CD4-positive, alpha-beta T cell treated with Interleukin-1 beta for 1 hour (primary cell): Measurements from ENCODE around the gene TBC1D9B.

ENCODE experiments used
- DNase-seq, 2 donors: peaks; one replicate each; pipeline ENCODE4 v3.0.0-alpha.2; 2020 to 2022

Gene TBC1D9B

GRCh38 chr5:179819296-179820126, 88.2 kb downstream of the TBC1D9B start:
- DNase-seq: peak in 1 of 2 donors; percentile 60

GRCh38 chr5:179818746-179819295, 88.9 kb downstream of the TBC1D9B start:
- DNase-seq: peak; percentile 92 to 95

GRCh38 chr5:179817890-179818745, 89.6 kb downstream of the TBC1D9B start:
- DNase-seq: no peak

- DNase-seq: no peak
Measured at GRCh38 chr5:179817470-179817840, 90.2 kb downstream of the TBC1D9B start.

GRCh38 chr5:179816796-179817469, 90.8 kb downstream of the TBC1D9B start:
- no peak for DNase-seq

- no peak for DNase-seq
Measured at GRCh38 chr5:179816401-179816795, 91.3 kb downstream of the TBC1D9B start.

- no peak for DNase-seq
Measured at GRCh38 chr5:179815491-179816249, 92.0 kb downstream of the TBC1D9B start.

- no peak for DNase-seq
Measured at GRCh38 chr5:179814090-179814489, 93.6 kb downstream of the TBC1D9B start.

- no peak for DNase-seq
Measured at GRCh38 chr5:179812997-179813607, 94.6 kb downstream of the TBC1D9B start.

- no peak for DNase-seq
Measured at GRCh38 chr5:179812135-179812825, 95.4 kb downstream of the TBC1D9B start.
